Muscle of back (tissue), 11 donors: ENCODE data around the gene OR51S1. TPM values are rescaled to one million over a fixed set of nuclear protein-coding genes. Genes with fewer than 3 reads are reported as not detected.
"Not testable (repeated sequence)": the region's sequence is repeated elsewhere in the genome, so short reads cannot be mapped to it uniquely, and the experiment has no call there.

Experiments
- DNase-seq, 3 donors: peaks; one replicate each; pipeline versions ENCODE4 v3.0.0 to v3.0.0-alpha.2; 2013
- polyA plus RNA-seq, 10 donors: library from polyadenylated mRNA; unstranded; fragments of 120-200 nt; gene quantifications; one replicate each; pipeline ENCODE4 v1.2.1, GENCODE V29; 2013; ENCODE audit not compliant: insufficient read length in 10 of 10

The OR51S1 gene
- polyA plus RNA-seq, 10 donors = not detected

DNA sequence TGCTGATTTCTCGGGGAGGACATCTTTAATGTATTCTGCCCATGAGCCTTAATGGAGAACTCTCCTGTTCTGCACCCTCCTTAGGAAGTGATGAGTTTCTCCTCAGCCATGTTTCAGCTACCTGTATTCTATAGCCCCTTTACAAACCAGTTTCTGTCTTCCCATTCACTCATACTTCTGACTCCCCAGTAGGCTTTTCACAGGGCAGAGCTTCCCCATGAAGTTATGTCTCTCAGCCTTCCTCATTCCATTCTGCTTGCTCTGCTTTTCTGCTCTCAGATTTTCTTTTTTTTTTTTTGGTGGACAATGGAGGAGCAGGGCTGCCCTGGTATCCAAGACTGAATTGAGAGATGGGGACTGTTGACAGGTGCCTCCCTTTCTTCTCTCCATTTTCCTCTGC is 40.5 kb downstream of the OR51S1 start:
- no peak for DNase-seq

DNA sequence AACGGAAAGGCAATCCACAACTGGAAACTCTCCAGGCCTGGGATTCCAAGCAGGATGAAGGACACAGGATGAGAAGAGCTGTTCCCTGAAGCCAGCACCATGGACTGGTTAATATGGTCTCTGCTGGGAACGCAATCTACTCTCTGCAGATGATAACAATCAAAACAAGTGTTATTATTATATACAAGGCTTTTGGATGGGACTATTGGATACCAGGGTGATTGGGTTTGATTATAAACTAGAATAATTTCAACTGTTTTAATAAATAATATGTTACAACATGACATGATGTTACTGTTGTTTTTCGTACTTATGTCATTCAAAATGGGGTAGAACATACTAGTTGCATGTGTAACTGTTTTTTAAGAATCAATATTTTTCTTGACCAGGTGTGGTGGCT is 44.7 kb downstream of the OR51S1 start, which contains the start of gene OR52R1:
Gene OR52R1 (minus strand): TSS at position 101 of the 400 bp plus-strand sequence. CDS start 0 bp downstream, at position 101.
- no peak for DNase-seq

DNA sequence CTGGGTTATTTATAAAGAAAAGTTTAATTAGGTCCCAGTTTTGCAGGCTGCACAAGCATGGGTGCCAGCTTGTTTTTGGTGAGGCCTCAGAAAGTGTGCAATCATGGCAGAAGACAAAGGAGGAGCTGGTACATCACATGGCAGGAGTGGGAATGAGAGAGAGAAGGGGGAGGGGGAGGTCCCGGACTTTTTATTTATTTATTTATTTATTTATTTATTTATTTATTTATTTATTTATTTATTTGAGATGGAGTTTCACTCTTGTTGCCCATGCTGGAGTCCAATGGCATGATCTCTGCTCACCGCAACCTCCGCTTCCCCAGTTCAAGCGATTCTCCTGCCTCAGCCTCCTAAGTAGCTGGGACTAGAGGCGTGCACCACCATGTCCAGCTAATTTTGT is 47.7 kb downstream of the OR51S1 start:
- not testable (repeated sequence) for DNase-seq

- no peak for DNase-seq
Observed at GRCh38 chr11:4798427-4799183, 50.4 kb downstream of the OR51S1 start.

Other genes starting within 250 kb of the OR51S1 start
- 10 to 100 TPM in 1 of 10 donors, 1 to 10 TPM in 9; 5.7 to 10.1 (median 8.3) TPM for gene TRIM68, start 241.0 kb downstream of the OR51S1 start, polyA plus RNA-seq
- not detected for gene OR51D1, start 211.7 kb downstream of the OR51S1 start, polyA plus RNA-seq
- 1 to 10 TPM; 1.8 to 3.8 (median 2.4) TPM for gene OR51E1, start 205.2 kb downstream of the OR51S1 start, polyA plus RNA-seq
- 1 to 10 TPM in 4 of 10 donors, under 1 TPM in 6; 0.50 to 1.9 (median 0.95) TPM for gene OR51E2, start 151.4 kb downstream of the OR51S1 start, polyA plus RNA-seq
- gene MMP26, start 144.4 kb downstream of the OR51S1 start, polyA plus RNA-seq = not detected
- not detected for gene OR51F1, start 79.3 kb downstream of the OR51S1 start, polyA plus RNA-seq
- not detected for gene OR52R1, start 44.8 kb downstream of the OR51S1 start, polyA plus RNA-seq
- not detected for gene OR51F2, start 27.9 kb downstream of the OR51S1 start, polyA plus RNA-seq
- gene OR51T1, start 32.7 kb upstream of the OR51S1 start, polyA plus RNA-seq = not detected
- not detected for gene OR51A7, start 54.6 kb upstream of the OR51S1 start, polyA plus RNA-seq
- not detected for gene OR51G2, start 70.1 kb upstream of the OR51S1 start, polyA plus RNA-seq
- gene OR51G1, start 75.1 kb upstream of the OR51S1 start, polyA plus RNA-seq = not detected
- gene OR51A4, start 98.4 kb upstream of the OR51S1 start, polyA plus RNA-seq = not detected
- gene OR51A2, start 106.5 kb upstream of the OR51S1 start, polyA plus RNA-seq = not detected
- gene OR51L1, start 145.6 kb upstream of the OR51S1 start, polyA plus RNA-seq = not detected
- gene OR52J3, start 197.3 kb upstream of the OR51S1 start, polyA plus RNA-seq = not detected
- not detected for gene OR52E2, start 210.4 kb upstream of the OR51S1 start, polyA plus RNA-seq
- gene OR52E1, start 220.4 kb upstream of the OR51S1 start, polyA plus RNA-seq = not detected